Keratinocyte (primary cell): ENCODE measurements around the gene NLGN1.

Experiments
- CTCF ChIP-seq, 3 experiments: IDR thresholded peaks in 1 of 3; conservative IDR thresholded peaks in 1 of 3; optimal IDR thresholded peaks in 1 of 3; 2 replicates in 2 of 3; 3 replicates in 1 of 3; pipeline versions ENCODE3 to v1.5.1; 2011; ENCODE audit warnings: low read length in 3 of 3, mild to moderate bottlenecking in 3 of 3, moderate library complexity in 2 of 3, control low read depth in 1 of 3, inconsistent platforms in 1 of 3; ENCODE audit not compliant: insufficient read depth in 2 of 3; ENCODE audit errors: extremely low read depth in 1 of 3
- EZH2 ChIP-seq: IDR thresholded peaks from one replicate; pipeline ENCODE4 v1.6.1; 2012; ENCODE audit warnings: inconsistent platforms, mild to moderate bottlenecking, low read length, moderate library complexity

DNA sequence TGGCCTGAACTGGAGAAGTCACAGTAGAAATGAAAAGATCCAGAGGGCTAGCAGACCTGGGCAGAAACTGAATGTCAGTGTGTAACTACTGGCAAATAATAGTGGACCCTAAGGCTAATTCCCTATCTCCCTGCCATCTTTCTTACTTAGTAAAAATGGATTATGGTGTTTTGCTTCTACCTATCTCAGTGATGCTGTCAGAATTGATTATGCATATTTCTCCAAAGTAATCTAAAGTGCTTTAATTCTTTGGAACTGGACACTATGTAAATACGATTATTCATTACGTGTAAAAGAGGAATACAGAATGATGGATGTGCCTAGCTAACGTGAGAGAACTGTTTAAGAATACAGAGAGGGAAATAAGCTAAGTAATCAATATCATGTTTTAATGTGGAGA is 651.9 kb downstream of the NLGN1 start:
- TF ChIP-seq CTCF (optimal IDR thresholded peaks at IDR 0.05 in 1 of 3, IDR thresholded peaks at IDR 0.05 in 1 of 3, conservative IDR thresholded peaks at IDR 0.05 in 1 of 3; ENCODE audit: extremely low read depth in 1 of 3, insufficient read depth in 2 of 3, low read length in 3 of 3) (no peak), EZH2 (no peak)
